Osteoblast (primary cell): ENCODE results near the gene SLC35B1. TPM values are rescaled to one million over a fixed set of nuclear protein-coding genes. Genes with fewer than 3 reads are reported as not detected.
"Not testable (repeated sequence)": the region's sequence is repeated elsewhere in the genome, so short reads cannot be mapped to it uniquely, and the experiment has no call there.

Source experiments
- DNase-seq: peaks from one replicate; pipeline ENCODE4 v3.0.0; 2011; ENCODE audit warnings: low spot score, mixed read lengths; ENCODE audit not compliant: insufficient read length; ENCODE audit errors: missing footprints
- H2AFZ ChIP-seq: 2 replicates; pipeline ENCODE4 v1.6.0; 2011; ENCODE audit warnings: mild to moderate bottlenecking, low read length
- H3K27ac ChIP-seq: 2 replicates; pipeline ENCODE4 v1.5.1; 2011; ENCODE audit warnings: mild to moderate bottlenecking, low read depth, low read length, moderate library complexity
- H3K27me3 ChIP-seq: 2 replicates; pipeline ENCODE4 v1.6.0; 2012; ENCODE audit warnings: mild to moderate bottlenecking, control low read depth, inconsistent platforms, low read length, moderate library complexity; ENCODE audit not compliant: insufficient read depth
- H3K36me3 ChIP-seq: 2 replicates; pipeline ENCODE4 v1.5.1; 2011; ENCODE audit warnings: mild to moderate bottlenecking, low read length, control low read depth, moderate library complexity; ENCODE audit not compliant: insufficient read depth
- H3K4me1 ChIP-seq: 2 replicates; pipeline ENCODE4 v1.5.1; 2011; ENCODE audit warnings: mild to moderate bottlenecking, low read length, control low read depth, moderate library complexity; ENCODE audit not compliant: insufficient read depth
- H3K4me2 ChIP-seq: 2 replicates; pipeline ENCODE4 v1.6.0; 2011; ENCODE audit warnings: mild to moderate bottlenecking, low read length; ENCODE audit not compliant: insufficient read depth
- H3K4me3 ChIP-seq: fragments of 200-600 bp; sonication (generic); 3 replicates; pipeline ENCODE4 v1.5.1; 2012; ENCODE audit warnings: mild to moderate bottlenecking, low read length, inconsistent platforms; ENCODE audit not compliant: insufficient read depth
- H3K79me2 ChIP-seq: 2 replicates; pipeline ENCODE4 v1.6.0; 2012; ENCODE audit warnings: mild to moderate bottlenecking, low read length, control low read depth, inconsistent platforms; ENCODE audit not compliant: insufficient read depth
- H3K9me3 ChIP-seq: 2 replicates; pipeline ENCODE4 v1.5.1; 2011; ENCODE audit warnings: low read depth, low read length, control low read depth
- H4K20me1 ChIP-seq: 2 replicates; pipeline ENCODE4 v1.6.0; 2012; ENCODE audit warnings: mild to moderate bottlenecking, low read length, control low read depth; ENCODE audit not compliant: insufficient read depth
- total RNA-seq: library from RNA; depleted of rRNA; stranded (reverse); fragments of >200 nt; gene quantifications from 2 replicates; pipeline ENCODE4 v1.2.3, GENCODE V29; 2012
- TF ChIP-seq, protein P1 (sequence below): IDR thresholded peaks from 2 replicates; pipeline ENCODE4 v1.5.1; 2011; ENCODE audit warnings: mild to moderate bottlenecking, low read depth, low read length, moderate library complexity; ENCODE audit errors: extremely low read depth

The SLC35B1 gene
- total RNA-seq, 1 donor: 48.1 TPM

DNA sequence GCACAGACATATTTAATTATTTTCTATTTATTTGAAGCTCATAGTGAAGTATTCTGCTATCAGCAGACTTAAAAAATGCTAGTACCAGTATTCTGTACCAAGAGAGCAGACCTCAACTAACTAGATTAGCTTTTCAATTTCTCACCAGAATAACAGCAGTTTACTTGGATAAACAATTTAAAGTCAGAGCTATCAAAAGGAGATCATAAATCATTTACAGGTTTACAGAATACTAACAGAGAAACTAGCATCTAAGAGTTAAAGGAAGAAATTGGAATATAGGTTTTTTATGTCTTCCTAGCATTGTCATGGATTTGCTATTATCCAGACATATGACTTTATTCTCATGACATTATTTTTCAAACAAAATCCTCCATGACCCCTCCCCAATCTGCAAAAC is 33.3 kb downstream of the SLC35B1 start:
- TF ChIP-seq, protein P1, sequence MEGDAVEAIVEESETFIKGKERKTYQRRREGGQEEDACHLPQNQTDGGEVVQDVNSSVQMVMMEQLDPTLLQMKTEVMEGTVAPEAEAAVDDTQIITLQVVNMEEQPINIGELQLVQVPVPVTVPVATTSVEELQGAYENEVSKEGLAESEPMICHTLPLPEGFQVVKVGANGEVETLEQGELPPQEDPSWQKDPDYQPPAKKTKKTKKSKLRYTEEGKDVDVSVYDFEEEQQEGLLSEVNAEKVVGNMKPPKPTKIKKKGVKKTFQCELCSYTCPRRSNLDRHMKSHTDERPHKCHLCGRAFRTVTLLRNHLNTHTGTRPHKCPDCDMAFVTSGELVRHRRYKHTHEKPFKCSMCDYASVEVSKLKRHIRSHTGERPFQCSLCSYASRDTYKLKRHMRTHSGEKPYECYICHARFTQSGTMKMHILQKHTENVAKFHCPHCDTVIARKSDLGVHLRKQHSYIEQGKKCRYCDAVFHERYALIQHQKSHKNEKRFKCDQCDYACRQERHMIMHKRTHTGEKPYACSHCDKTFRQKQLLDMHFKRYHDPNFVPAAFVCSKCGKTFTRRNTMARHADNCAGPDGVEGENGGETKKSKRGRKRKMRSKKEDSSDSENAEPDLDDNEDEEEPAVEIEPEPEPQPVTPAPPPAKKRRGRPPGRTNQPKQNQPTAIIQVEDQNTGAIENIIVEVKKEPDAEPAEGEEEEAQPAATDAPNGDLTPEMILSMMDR: no peak
- H2AFZ ChIP-seq: no peak overlapping the region
- H3K36me3 ChIP-seq: peaks cover 6% of the 10 kb centered on the region
- no peak for DNase-seq
- no peaks in the 10 kb centered on the region for H3K27me3 ChIP-seq
- peaks cover 74% of the 10 kb centered on the region for H3K79me2 ChIP-seq
- no peak overlapping the region for H3K4me3 ChIP-seq
- H3K4me1 ChIP-seq: peaks cover 12% of the 10 kb centered on the region
- H3K4me2 ChIP-seq: peak overlapping the region; percentile 2
- H4K20me1 ChIP-seq: peaks cover 35% of the 10 kb centered on the region
- no peak overlapping the region for H3K27ac ChIP-seq
- H3K9me3 ChIP-seq: no peaks in the 10 kb centered on the region

DNA sequence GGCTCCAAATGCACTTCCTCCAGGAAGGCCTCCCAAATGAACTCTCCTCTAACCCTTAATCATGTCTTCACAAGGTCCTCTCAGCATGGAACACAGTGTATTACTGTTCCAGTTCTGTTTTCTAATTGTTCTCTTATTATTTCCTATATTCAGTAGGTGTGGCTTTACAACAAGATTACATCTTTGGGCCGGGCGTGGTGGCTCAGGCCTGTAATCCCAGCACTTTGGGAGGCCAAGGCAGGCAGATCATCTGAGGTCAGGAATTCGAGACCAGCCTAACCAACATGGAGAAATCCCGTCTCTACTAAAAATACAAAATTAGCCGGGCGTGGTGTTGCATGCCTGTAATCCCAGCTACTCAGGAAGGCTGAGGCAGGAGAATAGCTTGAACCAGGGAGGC is 34.1 kb downstream of the SLC35B1 start:
- not testable (repeated sequence) for H3K27me3 ChIP-seq, H3K36me3 ChIP-seq, H3K9me3 ChIP-seq, H3K4me3 ChIP-seq, H3K4me2 ChIP-seq, H3K27ac ChIP-seq, DNase-seq, H2AFZ ChIP-seq
- peaks cover 35% of the 10 kb centered on the region for H4K20me1 ChIP-seq
- H3K4me1 ChIP-seq: peaks cover 12% of the 10 kb centered on the region
- peaks cover 76% of the 10 kb centered on the region for H3K79me2 ChIP-seq

DNA sequence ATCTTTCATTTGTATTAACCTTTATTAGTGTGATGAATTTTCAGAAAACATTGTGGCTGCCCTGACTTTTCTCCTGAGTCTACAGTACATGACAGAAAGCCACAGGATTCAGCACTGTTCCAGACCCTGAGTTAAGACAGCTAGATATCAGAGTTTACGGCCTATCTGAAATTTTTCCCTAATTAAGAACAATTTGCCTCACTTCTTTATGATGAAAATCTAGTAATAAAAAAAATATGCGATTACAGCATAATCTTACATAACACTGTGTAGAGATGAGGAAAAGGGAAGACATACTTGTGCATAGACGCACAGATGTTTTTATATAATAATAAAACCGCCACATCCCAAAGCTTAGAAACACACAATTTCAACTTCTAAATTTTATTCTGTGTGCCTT is 37.1 kb downstream of the SLC35B1 start:
- H3K4me3 ChIP-seq: no peak overlapping the region
- no peaks in the 10 kb centered on the region for H3K27me3 ChIP-seq
- DNase-seq: no peak
- H3K79me2 ChIP-seq: peaks cover 86% of the 10 kb centered on the region
- no peaks in the 10 kb centered on the region for H3K9me3 ChIP-seq
- H3K36me3 ChIP-seq: peaks cover 6% of the 10 kb centered on the region
- H4K20me1 ChIP-seq: peaks cover 40% of the 10 kb centered on the region
- H3K27ac ChIP-seq: no peak overlapping the region
- peaks cover 3% of the 10 kb centered on the region for H3K4me1 ChIP-seq
- no peak overlapping the region for H3K4me2 ChIP-seq
- H2AFZ ChIP-seq: no peak overlapping the region
- TF ChIP-seq, protein P1: no peak

DNA sequence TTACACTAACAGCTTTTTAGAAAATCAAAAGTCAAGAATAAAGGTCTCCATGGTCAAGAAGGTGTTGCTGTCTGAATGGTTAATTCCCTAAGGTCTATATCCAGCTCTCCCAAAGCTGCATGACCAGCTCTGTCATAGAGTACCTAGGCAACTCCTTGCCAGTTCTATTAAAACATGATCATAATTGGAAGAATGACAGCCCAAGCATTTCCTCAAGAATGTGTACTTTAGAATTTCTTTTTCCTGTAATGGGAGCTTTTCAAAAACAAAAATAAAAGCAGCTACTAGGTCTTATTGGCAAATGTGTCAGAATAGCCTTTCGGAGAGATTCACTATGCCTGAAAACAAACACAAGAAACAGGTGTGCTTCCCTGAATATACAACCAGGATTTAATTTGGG is 37.8 kb downstream of the SLC35B1 start:
- Histone ChIP-seq H3K4me1 (peaks cover 3% of the 10 kb centered on the region), H3K36me3 (no peaks in the 10 kb centered on the region), H3K4me3 (no peak overlapping the region), H3K27me3 (no peaks in the 10 kb centered on the region), H3K9me3 (no peaks in the 10 kb centered on the region), H3K79me2 (peaks cover 82% of the 10 kb centered on the region), H3K4me2 (no peak overlapping the region), H4K20me1 (peaks cover 36% of the 10 kb centered on the region), H2AFZ (no peak overlapping the region), H3K27ac (no peak overlapping the region)
- TF ChIP-seq, protein P1: no peak
- no peak for DNase-seq
